Bronchial epithelial cell (primary cell): ENCODE data around the gene GSC. TPM values are rescaled to one million over a fixed set of nuclear protein-coding genes. Genes with fewer than 3 reads are reported as not detected.

ENCODE experiments used
- DNase-seq: peaks from one replicate; pipeline ENCODE4 v3.0.0-alpha.2; 2010; ENCODE audit warnings: low read depth
- FAIRE-seq: peaks from 2 replicates; lab custom pipeline; 2011; peaks lifted over from hg19 to GRCh38; lab: Jason Lieb, UNC
- H3K27me3 ChIP-seq: 2 replicates; pipeline ENCODE4 v1.5.1; 2011; ENCODE audit warnings: low read length; ENCODE audit not compliant: control insufficient read depth, insufficient read depth
- H3K36me3 ChIP-seq: 2 replicates; pipeline ENCODE4 v1.5.1; 2011; ENCODE audit warnings: low read length; ENCODE audit not compliant: control insufficient read depth, insufficient read depth
- H3K4me3 ChIP-seq: 2 replicates; pipeline ENCODE4 v1.5.1; 2011; ENCODE audit warnings: mild to moderate bottlenecking, low read depth, low read length, control low read depth
- total RNA-seq: library from RNA; depleted of rRNA; stranded (reverse); fragments of >200 nt; gene quantifications from 2 replicates; pipeline ENCODE4 v1.2.1, GENCODE V29; 2014
- TF ChIP-seq, protein P1 (sequence below): IDR thresholded peaks from 2 replicates; pipeline ENCODE4 v1.5.1; 2011; ENCODE audit warnings: mild to moderate bottlenecking, moderate library complexity, low read length, control low read depth, inconsistent platforms; ENCODE audit not compliant: insufficient read depth, severe bottlenecking

Gene GSC
- total RNA-seq, 1 donor from 2014 or later, result not detected

DNA sequence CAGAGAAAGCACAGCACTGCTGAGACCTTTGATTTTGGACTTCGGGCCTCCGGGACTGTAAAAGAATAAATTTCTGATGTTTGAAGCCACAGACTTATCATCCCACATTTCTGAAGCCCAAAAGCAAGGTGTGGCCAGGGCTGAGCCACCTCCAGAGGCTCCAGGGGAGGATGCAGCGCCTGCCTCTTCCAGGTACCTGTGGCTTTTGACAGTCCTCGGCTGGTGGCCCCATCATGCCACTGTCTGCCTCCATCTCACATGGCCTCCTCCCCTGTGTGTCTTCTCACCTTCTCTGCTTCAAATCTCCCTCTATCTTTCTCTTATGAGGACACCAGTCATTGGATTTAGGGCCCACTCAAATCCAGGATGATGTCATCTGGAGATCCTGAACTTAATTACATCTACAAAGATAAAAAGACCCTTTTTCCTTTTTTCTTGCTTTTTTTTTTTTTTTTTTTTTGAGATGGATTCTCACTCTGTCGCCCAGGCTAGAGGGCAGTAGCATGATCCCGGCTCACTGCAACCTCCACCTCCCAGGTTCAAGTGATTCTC is 15.4 kb downstream of the GSC start:
- Histone ChIP-seq H3K4me3 (no peak overlapping the region), H3K27me3 (no peaks in the 10 kb centered on the region), H3K36me3 (no peaks in the 10 kb centered on the region)
- TF ChIP-seq, protein P1, sequence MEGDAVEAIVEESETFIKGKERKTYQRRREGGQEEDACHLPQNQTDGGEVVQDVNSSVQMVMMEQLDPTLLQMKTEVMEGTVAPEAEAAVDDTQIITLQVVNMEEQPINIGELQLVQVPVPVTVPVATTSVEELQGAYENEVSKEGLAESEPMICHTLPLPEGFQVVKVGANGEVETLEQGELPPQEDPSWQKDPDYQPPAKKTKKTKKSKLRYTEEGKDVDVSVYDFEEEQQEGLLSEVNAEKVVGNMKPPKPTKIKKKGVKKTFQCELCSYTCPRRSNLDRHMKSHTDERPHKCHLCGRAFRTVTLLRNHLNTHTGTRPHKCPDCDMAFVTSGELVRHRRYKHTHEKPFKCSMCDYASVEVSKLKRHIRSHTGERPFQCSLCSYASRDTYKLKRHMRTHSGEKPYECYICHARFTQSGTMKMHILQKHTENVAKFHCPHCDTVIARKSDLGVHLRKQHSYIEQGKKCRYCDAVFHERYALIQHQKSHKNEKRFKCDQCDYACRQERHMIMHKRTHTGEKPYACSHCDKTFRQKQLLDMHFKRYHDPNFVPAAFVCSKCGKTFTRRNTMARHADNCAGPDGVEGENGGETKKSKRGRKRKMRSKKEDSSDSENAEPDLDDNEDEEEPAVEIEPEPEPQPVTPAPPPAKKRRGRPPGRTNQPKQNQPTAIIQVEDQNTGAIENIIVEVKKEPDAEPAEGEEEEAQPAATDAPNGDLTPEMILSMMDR, result no peak
- no peak for DNase-seq
- FAIRE-seq, result no peak

DNA sequence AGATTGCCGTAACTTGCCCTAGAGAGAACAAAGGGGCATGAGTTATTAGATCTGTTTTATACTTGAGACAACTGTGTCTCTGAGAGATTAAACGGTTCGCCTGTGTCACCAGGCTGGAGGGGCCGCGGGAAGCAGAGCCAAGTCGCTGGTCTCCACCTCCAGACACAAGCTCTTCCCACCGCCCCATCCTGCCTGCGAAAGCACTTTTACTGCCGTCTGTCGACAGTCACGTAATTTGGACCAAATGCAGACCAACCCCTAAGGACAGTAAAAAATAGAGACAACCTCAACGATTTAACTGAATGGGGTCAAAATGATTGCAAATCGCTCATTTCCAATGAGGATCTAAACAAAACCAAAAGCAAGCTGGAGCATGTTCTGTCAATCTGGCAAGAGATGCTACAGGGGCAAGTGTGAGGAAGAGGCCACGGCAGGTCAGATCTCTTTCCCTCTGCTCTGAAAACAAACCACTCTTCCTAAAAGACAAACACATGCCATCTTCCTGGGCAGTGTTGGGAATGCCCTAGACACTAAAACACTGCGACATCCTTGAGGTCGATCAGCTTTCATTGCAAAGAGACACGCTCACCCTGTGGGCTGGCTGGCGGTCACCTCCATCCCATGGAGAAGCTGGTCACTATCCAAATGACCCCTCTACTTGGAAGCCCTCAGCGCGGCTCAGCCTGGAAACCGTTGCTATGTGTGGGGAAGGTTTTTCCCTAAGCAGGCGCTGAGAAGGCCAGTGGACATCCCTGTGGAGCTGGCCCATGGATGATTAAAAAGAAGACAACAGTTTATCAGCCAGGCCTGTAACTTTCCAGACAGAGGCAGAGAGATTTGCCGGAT is 17.1 kb downstream of the GSC start:
- no peak overlapping the region for H3K4me3 ChIP-seq
- TF ChIP-seq, protein P1, result no peak
- H3K27me3 ChIP-seq, result no peaks in the 10 kb centered on the region
- FAIRE-seq (no peak), DNase-seq (no peak)
- H3K36me3 ChIP-seq, result no peaks in the 10 kb centered on the region

DNA sequence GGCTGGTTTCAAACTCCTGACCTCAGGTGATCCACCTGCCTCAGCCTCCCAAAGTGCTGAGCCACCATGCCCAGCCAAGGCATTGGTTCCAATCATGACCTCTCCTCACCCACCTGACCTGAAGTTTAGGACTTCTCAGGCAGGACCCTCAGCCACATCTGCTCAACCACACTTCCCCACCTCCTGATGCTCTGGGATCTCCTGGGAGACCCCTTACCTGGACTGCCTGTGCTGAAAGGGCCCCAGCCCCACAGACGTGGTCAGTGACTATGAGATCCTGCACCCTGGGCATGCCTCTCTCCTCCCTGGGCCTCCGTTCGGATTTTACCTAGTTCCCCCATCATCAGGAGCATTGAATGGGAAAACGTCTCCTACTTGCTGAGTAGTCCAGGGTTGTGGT is 18.0 kb downstream of the GSC start:
- no peak overlapping the region for H3K4me3 ChIP-seq
- FAIRE-seq (no peak), DNase-seq (no peak)
- TF ChIP-seq, protein P1, result no peak
- H3K27me3 ChIP-seq, result no peaks in the 10 kb centered on the region
- no peaks in the 10 kb centered on the region for H3K36me3 ChIP-seq

DNA sequence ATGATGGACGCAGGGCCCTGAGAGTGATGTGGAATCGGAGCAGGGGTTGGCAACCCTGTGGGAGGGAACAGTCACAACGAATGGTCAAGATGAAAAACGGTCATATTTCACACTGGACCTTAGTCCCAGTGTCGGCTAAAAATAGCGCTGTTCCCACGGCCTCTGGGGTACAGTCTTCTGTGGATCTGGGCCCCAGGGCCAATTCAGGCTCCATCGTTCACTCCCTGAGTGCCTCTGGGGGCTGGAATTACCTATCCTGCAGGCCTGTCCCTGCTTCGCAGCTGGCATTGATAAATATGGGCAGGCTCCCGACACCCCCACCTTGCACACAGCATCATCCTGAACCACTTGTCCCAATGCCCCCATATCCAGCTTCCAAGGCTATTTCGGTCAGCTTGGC is 18.6 kb downstream of the GSC start:
- Histone ChIP-seq H3K27me3 (no peaks in the 10 kb centered on the region), H3K36me3 (no peaks in the 10 kb centered on the region), H3K4me3 (no peak overlapping the region)
- no peak for DNase-seq
- TF ChIP-seq, protein P1, result no peak
- FAIRE-seq, result no peak

DNA sequence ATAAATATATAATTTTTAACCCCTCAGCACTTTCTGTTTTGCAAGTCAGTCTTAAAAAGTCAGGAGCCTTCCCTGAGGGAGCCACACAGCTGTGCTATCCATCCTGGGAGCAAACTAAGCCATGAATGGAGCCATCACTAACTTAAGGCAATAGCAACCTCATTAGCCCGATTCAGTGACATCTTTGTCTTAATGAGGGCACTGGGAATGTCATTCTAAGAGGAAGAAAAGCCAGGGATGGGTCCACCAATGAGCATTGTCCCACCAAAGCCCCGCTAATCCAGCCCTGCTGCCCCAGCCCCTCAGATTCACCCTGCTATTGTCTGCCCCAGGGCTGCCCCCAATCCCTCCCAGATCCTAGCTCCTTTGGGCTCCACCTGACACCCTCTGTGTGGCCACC is 19.5 kb downstream of the GSC start:
- H3K36me3 ChIP-seq, result no peaks in the 10 kb centered on the region
- DNase-seq (no peak), FAIRE-seq (no peak)
- H3K4me3 ChIP-seq, result no peak overlapping the region
- TF ChIP-seq, protein P1, result no peak
- no peaks in the 10 kb centered on the region for H3K27me3 ChIP-seq
